Immature natural killer cell (primary cell): ENCODE measurements around the gene MRPL54. TPM values are rescaled to one million over a fixed set of nuclear protein-coding genes. Genes with fewer than 3 reads are reported as not detected.

Experiments used
- DNase-seq, 3 donors: peaks; one replicate each; pipeline ENCODE4 v3.0.0; 2022; ENCODE audit warnings: mixed read lengths in 1 of 3
- H3K27ac Mint-ChIP-seq, 6 donors: one replicate each; pipeline ENCODE4 v1.8.0; 2020; ENCODE audit warnings: mixed read lengths in 6 of 6, mild to moderate bottlenecking in 5 of 6, inconsistent platforms in 4 of 6, moderate library complexity in 3 of 6
- H3K27me3 Mint-ChIP-seq, 3 donors: one replicate each; pipeline ENCODE4 v1.8.0; 2020 to 2021; ENCODE audit warnings: low read depth in 3 of 3, mild to moderate bottlenecking in 3 of 3, mixed read lengths in 3 of 3, moderate library complexity in 3 of 3, inconsistent platforms in 1 of 3
- H3K36me3 Mint-ChIP-seq, 3 donors: one replicate each; pipeline ENCODE4 v1.8.0; 2020; ENCODE audit warnings: mixed read lengths in 3 of 3, inconsistent platforms in 2 of 3, mild to moderate bottlenecking in 2 of 3
- H3K4me1 Mint-ChIP-seq, 2 donors: one replicate each; pipeline ENCODE4 v1.8.0; 2020; ENCODE audit warnings: inconsistent platforms in 2 of 2, mild to moderate bottlenecking in 2 of 2, mixed read lengths in 2 of 2, moderate library complexity in 1 of 2
- H3K4me3 Mint-ChIP-seq, 5 donors: one replicate each; pipeline ENCODE4 v1.8.0; 2020; ENCODE audit warnings: mild to moderate bottlenecking in 5 of 5, mixed read lengths in 5 of 5, inconsistent platforms in 3 of 5, moderate library complexity in 3 of 5
- H3K9me3 Mint-ChIP-seq, 6 donors: one replicate each; pipeline ENCODE4 v1.8.0; 2020; ENCODE audit warnings: mild to moderate bottlenecking in 6 of 6, mixed read lengths in 6 of 6, inconsistent platforms in 4 of 6, moderate library complexity in 3 of 6
- polyA plus RNA-seq, 3 donors: library from polyadenylated mRNA; unstranded; fragments of 300-500 nt; fragmentation: Illumina TruSeq; gene quantifications; one replicate each; pipeline ENCODE4 v1.2.3, GENCODE V29; 2021

The MRPL54 gene
- polyA plus RNA-seq, 3 donors from 2014 or later = 116 to 167 (median 122) TPM

- Mint-ChIP-seq H3K4me3 (peak overlapping the region; percentile 70 to 90 (median 84)), H3K27me3 (peaks cover 18 to 34% (median 19%) of the 10 kb centered on the region in 3 donors), H3K36me3 (peaks cover 3 to 5% (median 4%) of the 10 kb centered on the region in 3 donors), H3K27ac (peak overlapping the region; percentile 89 to 99 (median 97)), H3K9me3 (no peaks in the 10 kb centered on the region), H3K4me1 (peaks cover 70 to 71% of the 10 kb centered on the region in 2 donors)
- DNase-seq = peak; percentile 90 to 91 (median 91)
Measured at GRCh38 chr19:3788996-3789778, 26.7 kb downstream of the MRPL54 start.

GRCh38 chr19:3790209-3790734 lies 27.8 kb downstream of the MRPL54 start:
- H3K27me3 Mint-ChIP-seq = peaks cover 15 to 27% (median 19%) of the 10 kb centered on the region in 3 donors
- peak overlapping the region; percentile 70 to 90 (median 84) for H3K4me3 Mint-ChIP-seq
- peak overlapping the region; percentile 89 to 99 (median 97) for H3K27ac Mint-ChIP-seq
- no peak for DNase-seq
- H3K36me3 Mint-ChIP-seq = peaks cover 0 to 5% (median 0%) of the 10 kb centered on the region in 3 donors
- H3K4me1 Mint-ChIP-seq = peaks cover 69 to 70% of the 10 kb centered on the region in 2 donors
- H3K9me3 Mint-ChIP-seq = no peaks in the 10 kb centered on the region

GRCh38 chr19:3790941-3791340 lies 28.5 kb downstream of the MRPL54 start:
- H3K4me1 Mint-ChIP-seq = peaks cover 67 to 75% of the 10 kb centered on the region in 2 donors
- peaks cover 10 to 21% (median 19%) of the 10 kb centered on the region in 3 donors for H3K27me3 Mint-ChIP-seq
- peaks cover 0 to 5% (median 0%) of the 10 kb centered on the region in 3 donors for H3K36me3 Mint-ChIP-seq
- no peaks in the 10 kb centered on the region for H3K9me3 Mint-ChIP-seq
- peak overlapping the region; percentile 89 to 99 (median 97) for H3K27ac Mint-ChIP-seq
- peak overlapping the region; percentile 70 to 90 (median 84) for H3K4me3 Mint-ChIP-seq
- no peak for DNase-seq

GRCh38 chr19:3792114-3792513 lies 29.6 kb downstream of the MRPL54 start:
- DNase-seq = no peak
- Mint-ChIP-seq H3K27me3 (peaks cover 9 to 17% (median 13%) of the 10 kb centered on the region in 3 donors), H3K27ac (peak overlapping the region; percentile 51 to 96 (median 86)), H3K4me3 (peak overlapping the region in 3 of 5 donors; percentile 15 to 72 (median 16)), H3K4me1 (peaks cover 69 to 78% of the 10 kb centered on the region in 2 donors), H3K36me3 (peaks cover 5 to 10% (median 6%) of the 10 kb centered on the region in 3 donors), H3K9me3 (peaks cover 0 to 7% (median 4%) of the 10 kb centered on the region in 6 donors)

- no peak for DNase-seq
- Mint-ChIP-seq H3K27me3 (peaks cover 13 to 20% (median 14%) of the 10 kb centered on the region in 3 donors), H3K9me3 (peaks cover 0 to 11% (median 5%) of the 10 kb centered on the region in 6 donors), H3K4me1 (peaks cover 71 to 80% of the 10 kb centered on the region in 2 donors), H3K36me3 (peaks cover 6 to 14% (median 10%) of the 10 kb centered on the region in 3 donors), H3K4me3 (peak overlapping the region in 3 of 5 donors; percentile 8 to 32 (median 23)), H3K27ac (peak overlapping the region in 5 of 6 donors; percentile 52 to 68 (median 60))
Measured at GRCh38 chr19:3793799-3794198, 31.3 kb downstream of the MRPL54 start.

- H3K27me3 Mint-ChIP-seq = peaks cover 7 to 17% (median 16%) of the 10 kb centered on the region in 3 donors
- peaks cover 0 to 11% (median 5%) of the 10 kb centered on the region in 6 donors for H3K9me3 Mint-ChIP-seq
- peaks cover 69 to 74% of the 10 kb centered on the region in 2 donors for H3K4me1 Mint-ChIP-seq
- no peak for DNase-seq
- peak overlapping the region; percentile 39 to 95 (median 90) for H3K27ac Mint-ChIP-seq
- H3K4me3 Mint-ChIP-seq = peak overlapping the region in 1 of 5 donors; percentile 41
- H3K36me3 Mint-ChIP-seq = peaks cover 6 to 14% (median 10%) of the 10 kb centered on the region in 3 donors
Measured at GRCh38 chr19:3796358-3796757, 33.9 kb downstream of the MRPL54 start.

GRCh38 chr19:3798137-3798536 lies 35.7 kb downstream of the MRPL54 start:
- peak; percentile 80 to 83 (median 82) for DNase-seq
- peak overlapping the region; percentile 83 to 97 (median 94) for H3K27ac Mint-ChIP-seq
- peaks cover 63 to 68% of the 10 kb centered on the region in 2 donors for H3K4me1 Mint-ChIP-seq
- peaks cover 8 to 20% (median 17%) of the 10 kb centered on the region in 3 donors for H3K27me3 Mint-ChIP-seq
- peaks cover 0 to 11% (median 5%) of the 10 kb centered on the region in 6 donors for H3K9me3 Mint-ChIP-seq
- H3K36me3 Mint-ChIP-seq = peaks cover 6 to 10% (median 9%) of the 10 kb centered on the region in 3 donors
- H3K4me3 Mint-ChIP-seq = peak overlapping the region; percentile 68 to 87 (median 72)

GRCh38 chr19:3800996-3801395 lies 38.5 kb downstream of the MRPL54 start:
- peaks cover 6 to 10% (median 9%) of the 10 kb centered on the region in 3 donors for H3K36me3 Mint-ChIP-seq
- no peak for DNase-seq
- peaks cover 0 to 11% (median 5%) of the 10 kb centered on the region in 6 donors for H3K9me3 Mint-ChIP-seq
- peaks cover 68 to 70% of the 10 kb centered on the region in 2 donors for H3K4me1 Mint-ChIP-seq
- peak overlapping the region; percentile 79 to 87 (median 85) for H3K4me3 Mint-ChIP-seq
- H3K27ac Mint-ChIP-seq = peak overlapping the region; percentile 62 to 95 (median 91)
- H3K27me3 Mint-ChIP-seq = peaks cover 8 to 20% (median 18%) of the 10 kb centered on the region in 3 donors

- H3K27ac Mint-ChIP-seq = peak overlapping the region; percentile 62 to 95 (median 91)
- H3K4me1 Mint-ChIP-seq = peaks cover 65 to 71% of the 10 kb centered on the region in 2 donors
- H3K36me3 Mint-ChIP-seq = peaks cover 5 to 9% (median 9%) of the 10 kb centered on the region in 3 donors
- H3K9me3 Mint-ChIP-seq = peaks cover 0 to 10% (median 3%) of the 10 kb centered on the region in 6 donors
- H3K4me3 Mint-ChIP-seq = peak overlapping the region; percentile 79 to 87 (median 85)
- H3K27me3 Mint-ChIP-seq = peaks cover 8 to 20% (median 19%) of the 10 kb centered on the region in 3 donors
- peak; percentile 84 to 88 (median 87) for DNase-seq
Measured at GRCh38 chr19:3801412-3802096, 39.1 kb downstream of the MRPL54 start.

- H3K27me3 Mint-ChIP-seq = peaks cover 4 to 17% (median 17%) of the 10 kb centered on the region in 3 donors
- peak overlapping the region in 3 of 5 donors; percentile 12 to 36 (median 25) for H3K4me3 Mint-ChIP-seq
- H3K36me3 Mint-ChIP-seq = peaks cover 0 to under 1% (median 0%) of the 10 kb centered on the region in 3 donors
- H3K4me1 Mint-ChIP-seq = peaks cover 66 to 74% of the 10 kb centered on the region in 2 donors
- no peak for DNase-seq
- peak overlapping the region; percentile 51 to 89 (median 81) for H3K27ac Mint-ChIP-seq
- H3K9me3 Mint-ChIP-seq = peaks cover 0 to under 1% (median 0%) of the 10 kb centered on the region in 6 donors
Measured at GRCh38 chr19:3803114-3803888, 40.8 kb downstream of the MRPL54 start.

GRCh38 chr19:3803986-3804385 lies 41.5 kb downstream of the MRPL54 start:
- DNase-seq = no peak
- no peaks in the 10 kb centered on the region for H3K36me3 Mint-ChIP-seq
- peak overlapping the region; percentile 51 to 92 (median 84) for H3K27ac Mint-ChIP-seq
- no peaks in the 10 kb centered on the region for H3K9me3 Mint-ChIP-seq
- peaks cover 66 to 73% of the 10 kb centered on the region in 2 donors for H3K4me1 Mint-ChIP-seq
- H3K27me3 Mint-ChIP-seq = peaks cover 4 to 20% (median 17%) of the 10 kb centered on the region in 3 donors
- peak overlapping the region; percentile 24 to 67 (median 38) for H3K4me3 Mint-ChIP-seq

GRCh38 chr19:3804429-3804828 lies 41.9 kb downstream of the MRPL54 start:
- Mint-ChIP-seq H3K27me3 (peaks cover 4 to 20% (median 15%) of the 10 kb centered on the region in 3 donors), H3K36me3 (no peaks in the 10 kb centered on the region), H3K9me3 (no peaks in the 10 kb centered on the region), H3K4me3 (peak overlapping the region in 1 of 5 donors; percentile 18), H3K27ac (peak overlapping the region; percentile 71 to 94 (median 84)), H3K4me1 (peaks cover 61 to 73% of the 10 kb centered on the region in 2 donors)
- no peak for DNase-seq
